Activated CD4-positive, alpha-beta T cell treated with anti-CD3 and anti-CD28 coated beads for 36 hours (primary cell): ENCODE data around the gene EIF5B. TPM values are rescaled to one million over a fixed set of nuclear protein-coding genes. Genes with fewer than 3 reads are reported as not detected.

Source experiments
- ATAC-seq: fragments of 200-7000 bp; cut with Tn5 transposase; one replicate; pipeline ENCODE4 v1.10.0; 2021; ENCODE audit warnings: mild to moderate bottlenecking, moderate library complexity
- CTCF ChIA-PET: fragments of 350-600 bp; sonication (Branson Sonifier 250); formaldehyde crosslinking; loops from one replicate; lab custom pipeline; 2021; ENCODE audit warnings: antibody characterized with exemption; lab: Charles Lee
- POLR2A ChIA-PET: fragments of 350-600 bp; sonication (Branson Sonifier 250); formaldehyde crosslinking; loops from one replicate; lab custom pipeline; 2021; ENCODE audit warnings: antibody characterized with exemption, inconsistent platforms; lab: Charles Lee
- DNase-seq: peaks from one replicate; pipeline ENCODE4 v3.0.0-alpha.2; 2020
- H3K27ac Mint-ChIP-seq: one replicate; pipeline ENCODE4 v1.8.0; 2021; ENCODE audit warnings: mixed read lengths
- H3K27me3 Mint-ChIP-seq: one replicate; pipeline ENCODE4 v1.8.0; 2021; ENCODE audit warnings: mixed read lengths
- H3K36me3 Mint-ChIP-seq: one replicate; pipeline ENCODE4 v1.8.0; 2021; ENCODE audit warnings: low read depth, mixed read lengths
- H3K4me1 Mint-ChIP-seq: one replicate; pipeline ENCODE4 v1.8.0; 2021; ENCODE audit warnings: mixed read lengths
- H3K4me3 Mint-ChIP-seq: one replicate; pipeline ENCODE4 v1.8.0; 2021; ENCODE audit warnings: mild to moderate bottlenecking, moderate library complexity, mixed read lengths
- H3K9me3 Mint-ChIP-seq: one replicate; pipeline ENCODE4 v1.8.0; 2021; ENCODE audit warnings: low read depth, mixed read lengths
- intact Hi-C, 2 experiments: fragments of 100-400 bp; cut with DNase I in 1 of 2; cut with micrococcal nuclease in 1 of 2; formaldehyde crosslinking; loops; one replicate each; pipeline versions ENCODE4 v1.14.2 to v1.15.1; 2022 to 2024; cut with DNase I, micrococcal nuclease
- total RNA-seq, 2 experiments: library from RNA; stranded (reverse); gene quantifications; one replicate each; pipeline ENCODE4 v1.2.3, GENCODE V29; 2021

Gene EIF5B
- total RNA-seq, 2 experiments from 2014 or later, result 79.0 to 95.4 TPM

DNA sequence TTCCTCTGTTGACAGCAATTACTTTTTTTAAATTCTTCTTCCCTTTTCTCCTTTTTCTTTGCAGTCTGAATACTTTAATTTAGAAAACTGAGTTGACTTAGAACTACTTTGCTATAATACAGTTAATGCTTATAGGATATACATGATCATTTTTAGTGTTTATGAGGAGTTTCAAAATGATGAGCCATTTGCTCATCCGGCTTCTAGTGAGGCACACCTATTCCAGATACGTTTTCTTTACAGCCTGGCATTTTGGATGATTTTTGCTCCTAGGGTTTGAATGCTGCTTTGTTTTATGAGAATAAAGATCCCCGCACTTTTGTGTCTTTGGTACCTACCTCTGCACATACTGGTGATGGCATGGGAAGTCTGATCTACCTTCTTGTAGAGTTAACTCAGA lies 52.8 kb downstream of the EIF5B start:
- Mint-ChIP-seq H3K4me3 (no peak overlapping the region), H3K4me1 (peaks cover 7% of the 10 kb centered on the region), H3K36me3 (peaks cover 33% of the 10 kb centered on the region), H3K9me3 (no peaks in the 10 kb centered on the region), H3K27me3 (no peaks in the 10 kb centered on the region), H3K27ac (no peak overlapping the region)
- POLR2A ChIA-PET, result no interaction called here
- intact Hi-C loops, result no loop called here
- no peak for DNase-seq
- ATAC-seq, result no peak
- CTCF ChIA-PET, result no interaction called here

DNA sequence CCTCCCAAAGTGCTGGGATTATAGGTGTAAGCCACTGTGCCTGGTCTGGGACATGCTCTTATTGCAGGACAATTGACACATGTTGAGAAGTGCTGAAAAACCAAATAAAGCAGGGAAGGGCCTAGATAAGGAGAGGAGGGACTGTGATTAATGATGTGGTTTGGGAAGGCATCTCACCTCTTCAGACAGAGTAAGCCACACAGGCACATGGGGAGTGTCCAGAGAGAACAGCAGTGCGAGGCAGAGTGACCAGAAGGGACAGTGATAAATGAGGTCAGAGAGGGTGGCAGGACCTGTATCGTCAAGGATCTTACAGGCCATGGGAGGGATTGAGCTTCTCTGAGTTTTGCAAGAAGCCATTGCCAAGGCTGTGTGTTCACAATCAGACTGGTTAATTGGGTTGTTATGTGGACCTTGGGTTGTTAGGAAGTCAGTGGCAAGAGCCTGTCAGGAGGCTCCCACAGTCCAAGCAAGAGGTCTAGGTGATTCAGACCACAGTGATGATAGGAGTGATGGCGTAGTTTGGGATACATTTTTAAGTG lies 58.5 kb downstream of the EIF5B start:
- no peak for ATAC-seq
- CTCF ChIA-PET, result interaction anchor here (0.9 kb wide), 1 partner anchor 31 kb away, joined by 3 read pairs; no protein-coding TSS in a partner anchor
- no peaks in the 10 kb centered on the region for H3K4me1 Mint-ChIP-seq
- H3K27ac Mint-ChIP-seq, result peak overlapping the region; percentile 49
- H3K4me3 Mint-ChIP-seq, result no peak overlapping the region
- POLR2A ChIA-PET, result no interaction called here
- no peak for DNase-seq
- H3K27me3 Mint-ChIP-seq, result no peaks in the 10 kb centered on the region
- intact Hi-C loops, result no loop called here
- peaks cover 46% of the 10 kb centered on the region for H3K36me3 Mint-ChIP-seq
- no peaks in the 10 kb centered on the region for H3K9me3 Mint-ChIP-seq

DNA sequence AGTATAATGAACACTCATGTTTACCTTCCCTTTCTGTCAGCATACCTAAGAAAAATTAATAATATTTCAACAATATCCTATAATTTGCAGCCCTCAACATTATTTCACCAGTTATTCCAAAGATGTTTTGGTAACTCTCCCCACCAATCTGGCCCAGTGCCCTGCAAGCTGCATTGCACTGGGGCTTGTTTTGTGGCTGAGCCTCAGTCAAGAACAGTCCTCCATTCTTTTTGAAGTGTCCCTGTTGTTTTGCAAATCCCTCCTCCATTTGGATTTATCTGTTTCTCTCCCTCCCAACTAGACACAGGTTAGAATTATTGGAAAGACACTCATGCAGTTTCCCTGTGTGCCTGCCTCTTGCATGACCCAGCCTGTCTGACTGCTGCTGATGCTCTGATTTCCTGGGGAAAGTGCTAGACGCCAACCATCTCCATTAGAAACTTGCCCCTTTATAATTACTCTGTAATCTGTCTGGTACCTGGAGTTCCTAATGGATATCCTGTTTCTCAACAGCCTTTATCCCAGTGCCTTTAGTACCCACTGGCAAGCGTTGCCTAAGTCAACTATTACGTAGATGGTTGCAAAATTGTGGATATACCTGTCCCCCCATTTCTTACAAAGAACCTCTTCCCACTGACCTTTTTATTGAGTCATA lies 60.2 kb downstream of the EIF5B start:
- Mint-ChIP-seq H3K9me3 (no peaks in the 10 kb centered on the region), H3K27me3 (no peaks in the 10 kb centered on the region), H3K27ac (peak overlapping the region; percentile 11), H3K4me3 (no peak overlapping the region), H3K4me1 (no peaks in the 10 kb centered on the region), H3K36me3 (peaks cover 39% of the 10 kb centered on the region)
- ATAC-seq (no peak), DNase-seq (no peak)
- POLR2A ChIA-PET, result no interaction called here
- CTCF ChIA-PET, result no interaction called here
- intact Hi-C loops, result no loop called here

DNA sequence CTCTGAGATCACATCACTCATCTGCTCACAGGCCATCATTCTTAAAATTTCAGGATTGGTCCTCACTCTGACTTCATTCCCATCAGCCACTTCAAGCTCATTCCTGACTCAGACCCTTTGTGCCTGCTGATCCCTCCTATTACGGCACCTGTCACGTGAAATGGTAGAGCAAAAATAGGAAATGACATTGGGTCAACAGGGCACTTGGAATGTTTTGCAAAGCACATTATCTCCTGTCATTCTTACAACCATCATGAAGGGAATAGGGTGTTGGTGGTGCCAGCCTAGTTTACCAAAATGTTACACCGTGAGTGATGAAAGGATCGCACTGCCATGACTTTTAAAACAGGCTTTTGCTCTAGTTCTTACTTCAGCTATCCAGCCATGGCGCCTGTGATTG lies 61.1 kb downstream of the EIF5B start:
- POLR2A ChIA-PET, result no interaction called here

DNA sequence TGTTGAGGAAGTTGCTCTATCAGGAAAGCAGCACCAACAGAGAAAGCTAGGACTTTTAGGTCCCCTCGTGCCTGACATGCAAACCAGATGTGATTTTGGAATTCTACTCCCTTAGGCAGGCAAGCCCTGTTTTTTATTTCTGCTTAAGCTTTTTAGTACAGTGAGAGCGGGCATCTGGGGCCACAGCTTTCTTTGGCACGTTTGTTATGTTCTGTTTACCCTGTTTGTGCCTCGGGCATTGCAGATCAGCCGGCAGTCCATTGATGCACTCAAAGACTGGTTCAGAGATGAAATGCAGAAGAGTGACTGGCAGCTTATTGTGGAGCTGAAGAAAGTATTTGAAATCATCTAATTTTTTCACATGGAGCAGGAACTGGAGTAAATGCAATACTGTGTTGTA lies 61.9 kb downstream of the EIF5B start:
- peaks cover 43% of the 10 kb centered on the region for H3K36me3 Mint-ChIP-seq
- POLR2A ChIA-PET, result no interaction called here
- DNase-seq, result no peak
- H3K4me3 Mint-ChIP-seq, result no peak overlapping the region
- intact Hi-C loops, result no loop called here
- peaks cover 9% of the 10 kb centered on the region for H3K4me1 Mint-ChIP-seq
- H3K27ac Mint-ChIP-seq, result peak overlapping the region; percentile 20
- ATAC-seq, result no peak
- H3K9me3 Mint-ChIP-seq, result no peaks in the 10 kb centered on the region
- H3K27me3 Mint-ChIP-seq, result no peaks in the 10 kb centered on the region
- CTCF ChIA-PET, result interaction anchor here (0.6 to 0.7 kb wide), 3 partner anchors 17 to 438 kb away, joined by 3 to 4 read pairs (median 3); no protein-coding TSS in a partner anchor

More for the DNA sequence above, 61.1 kb downstream of the EIF5B start:
- peaks cover 45% of the 10 kb centered on the region for H3K36me3 Mint-ChIP-seq
- no peaks in the 10 kb centered on the region for H3K9me3 Mint-ChIP-seq
- no peak overlapping the region for H3K4me3 Mint-ChIP-seq
- ATAC-seq (no peak), DNase-seq (no peak)
- intact Hi-C loops, result no loop called here
- peaks cover 4% of the 10 kb centered on the region for H3K4me1 Mint-ChIP-seq
- H3K27me3 Mint-ChIP-seq, result no peaks in the 10 kb centered on the region
- H3K27ac Mint-ChIP-seq, result peak overlapping the region; percentile 32
- CTCF ChIA-PET, result interaction anchor here (0.6 kb wide), 1 partner anchor 48 kb away, joined by 4 read pairs; no protein-coding TSS in a partner anchor

DNA sequence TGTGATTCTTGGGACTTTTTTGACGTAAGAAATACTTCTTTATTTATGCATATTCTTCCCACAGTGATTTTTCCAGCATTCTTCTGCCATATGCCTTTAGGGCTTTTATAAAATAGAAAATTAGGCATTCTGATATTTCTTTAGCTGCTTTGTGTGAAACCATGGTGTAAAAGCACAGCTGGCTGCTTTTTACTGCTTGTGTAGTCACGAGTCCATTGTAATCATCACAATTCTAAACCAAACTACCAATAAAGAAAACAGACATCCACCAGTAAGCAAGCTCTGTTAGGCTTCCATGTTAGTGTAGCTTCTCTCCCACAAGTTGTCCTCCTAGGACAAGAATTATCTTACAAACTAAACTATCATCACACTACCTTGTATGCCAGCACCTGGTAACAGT lies 62.6 kb downstream of the EIF5B start:
- CTCF ChIA-PET, result no interaction called here
- intact Hi-C loops, result no loop called here
- H3K27me3 Mint-ChIP-seq, result no peaks in the 10 kb centered on the region
- H3K9me3 Mint-ChIP-seq, result no peaks in the 10 kb centered on the region
- H3K27ac Mint-ChIP-seq, result no peak overlapping the region
- no peak overlapping the region for H3K4me3 Mint-ChIP-seq
- H3K36me3 Mint-ChIP-seq, result peaks cover 48% of the 10 kb centered on the region
- H3K4me1 Mint-ChIP-seq, result peaks cover 9% of the 10 kb centered on the region
- ATAC-seq (no peak), DNase-seq (no peak)
- POLR2A ChIA-PET, result no interaction called here

DNA sequence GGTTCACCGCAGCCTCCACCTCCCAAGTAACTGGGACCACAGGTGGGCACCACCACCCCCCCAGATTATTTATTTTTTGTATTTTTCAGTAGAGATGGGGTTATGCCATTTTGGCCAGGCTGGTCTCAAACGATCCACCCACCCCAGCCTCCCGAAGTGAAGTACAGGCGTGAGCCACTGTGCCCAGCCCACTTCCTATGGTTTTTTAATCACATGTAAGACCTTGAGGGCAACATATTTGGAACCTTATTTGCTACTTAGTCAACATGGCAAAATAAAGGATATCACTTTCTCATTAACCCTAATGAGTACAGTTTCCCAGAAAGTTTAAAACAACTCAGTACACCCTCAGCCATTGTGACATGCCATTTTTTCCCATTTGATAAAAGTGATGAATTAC lies 64.7 kb downstream of the EIF5B start:
- CTCF ChIA-PET, result interaction anchor here (0.7 kb wide), 1 partner anchor 1880 kb away, joined by 3 read pairs; no protein-coding TSS in a partner anchor
- Mint-ChIP-seq H3K4me3 (no peak overlapping the region), H3K27ac (no peak overlapping the region), H3K36me3 (peaks cover 51% of the 10 kb centered on the region), H3K27me3 (no peaks in the 10 kb centered on the region), H3K9me3 (no peaks in the 10 kb centered on the region), H3K4me1 (peaks cover 9% of the 10 kb centered on the region)
- POLR2A ChIA-PET, result no interaction called here
- DNase-seq (no peak), ATAC-seq (no peak)
- intact Hi-C loops, result no loop called here

DNA sequence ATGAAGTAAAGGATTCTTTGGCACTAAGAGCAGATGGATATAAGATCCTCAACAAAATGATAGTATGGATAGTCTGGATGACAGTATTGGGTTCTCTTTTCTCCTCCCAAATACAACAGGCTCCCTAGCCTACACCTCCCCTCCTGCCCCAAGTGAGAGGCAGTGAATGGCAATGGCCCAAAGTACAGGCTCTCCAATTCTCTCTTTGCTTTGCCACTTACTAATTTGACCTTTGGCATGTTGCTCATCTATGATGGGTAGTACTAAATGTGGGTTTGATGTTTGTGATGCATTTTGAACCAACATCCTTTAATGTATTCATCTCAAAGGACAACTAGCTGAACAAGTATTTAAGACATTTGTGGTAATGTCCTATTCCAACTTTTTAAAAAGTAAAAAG lies 65.9 kb downstream of the EIF5B start:
- H3K4me1 Mint-ChIP-seq, result peaks cover 11% of the 10 kb centered on the region
- no peaks in the 10 kb centered on the region for H3K9me3 Mint-ChIP-seq
- H3K4me3 Mint-ChIP-seq, result no peak overlapping the region
- peaks cover 51% of the 10 kb centered on the region for H3K36me3 Mint-ChIP-seq
- no peak for DNase-seq
- intact Hi-C loops, result no loop called here
- ATAC-seq, result peak; percentile 50
- CTCF ChIA-PET, result interaction anchor here (0.6 to 1.0 kb wide), 2 partner anchors 88 to 193 kb away, joined by 3 to 4 read pairs; no protein-coding TSS in a partner anchor
- H3K27ac Mint-ChIP-seq, result peak overlapping the region; percentile 49
- POLR2A ChIA-PET, result interaction anchor here (0.7 kb wide), 1 partner anchor 18 kb away, joined by 6 read pairs; no protein-coding TSS in a partner anchor
- H3K27me3 Mint-ChIP-seq, result no peaks in the 10 kb centered on the region

DNA sequence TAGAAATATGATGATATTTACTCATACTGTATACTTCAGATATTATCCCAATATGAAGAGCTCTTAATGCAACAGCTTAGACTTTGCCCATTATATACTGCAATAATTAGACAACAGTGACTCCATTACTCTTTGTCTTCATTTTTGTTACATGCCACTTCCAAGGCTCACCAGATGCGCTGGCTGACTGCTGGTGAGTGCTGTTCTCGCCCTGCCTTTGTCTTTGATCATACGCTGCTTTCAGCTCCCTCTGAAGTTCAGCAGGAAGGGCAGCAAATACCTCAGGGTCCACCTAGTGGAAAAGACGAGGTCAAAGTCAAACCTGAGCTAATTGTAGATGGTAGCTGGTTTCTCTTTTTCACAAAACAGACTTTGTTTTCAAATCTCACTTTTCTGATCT lies 66.3 kb downstream of the EIF5B start:
- H3K27me3 Mint-ChIP-seq, result no peaks in the 10 kb centered on the region
- no peak overlapping the region for H3K4me3 Mint-ChIP-seq
- no peaks in the 10 kb centered on the region for H3K9me3 Mint-ChIP-seq
- ChIA-PET CTCF (interaction anchor here (0.6 to 1.0 kb wide), 2 partner anchors 88 to 193 kb away, joined by 3 to 4 read pairs; no protein-coding TSS in a partner anchor), POLR2A (interaction anchor here (0.7 kb wide), 1 partner anchor 17 kb away, joined by 6 read pairs; no protein-coding TSS in a partner anchor)
- ATAC-seq (peak; percentile 18), DNase-seq (peak; percentile 16)
- H3K27ac Mint-ChIP-seq, result peak overlapping the region; percentile 49
- intact Hi-C loops, result no loop called here
- H3K4me1 Mint-ChIP-seq, result peaks cover 11% of the 10 kb centered on the region
- H3K36me3 Mint-ChIP-seq, result peaks cover 48% of the 10 kb centered on the region

DNA sequence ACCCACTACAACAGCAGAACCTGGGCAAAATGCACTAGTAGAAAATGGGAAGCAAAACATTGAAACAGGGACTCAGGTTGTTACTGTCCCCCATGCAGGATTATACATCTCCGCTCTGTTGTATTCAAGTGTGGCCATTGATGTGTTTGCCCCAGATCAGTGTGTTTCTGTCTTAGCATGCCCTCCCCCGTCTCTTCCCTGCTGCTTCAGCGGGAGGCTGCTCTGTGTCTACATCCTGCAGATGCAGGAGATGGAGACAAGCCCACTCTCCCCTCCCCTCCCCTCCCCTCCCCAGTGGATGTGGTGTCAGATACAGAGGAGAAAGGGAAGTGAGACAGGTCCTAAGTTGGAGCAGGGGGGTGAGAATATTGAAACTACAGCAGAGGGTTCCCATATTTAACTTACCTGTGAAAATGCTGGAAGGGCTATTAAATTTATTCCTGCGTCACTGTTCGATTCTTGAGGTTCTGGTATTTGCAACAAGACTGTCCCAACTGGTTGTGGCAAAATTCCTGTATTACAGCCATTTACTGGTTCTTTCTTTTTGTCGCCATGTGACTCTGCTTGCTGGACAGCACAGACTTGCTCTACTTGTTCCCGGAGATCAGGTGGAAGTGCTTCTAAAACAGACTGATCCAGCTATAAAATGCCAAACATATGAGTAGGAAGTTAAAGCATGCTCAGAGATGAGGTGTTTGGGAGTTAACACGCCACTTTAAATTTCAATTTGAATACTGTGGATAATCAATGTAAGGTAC lies 67.0 kb downstream of the EIF5B start:
- peaks cover 11% of the 10 kb centered on the region for H3K4me1 Mint-ChIP-seq
- CTCF ChIA-PET, result interaction anchor here (0.6 to 0.7 kb wide), 2 partner anchors 10 to 204 kb away, joined by 3 read pairs; no protein-coding TSS in a partner anchor
- no peak overlapping the region for H3K4me3 Mint-ChIP-seq
- H3K36me3 Mint-ChIP-seq, result peaks cover 42% of the 10 kb centered on the region
- H3K27me3 Mint-ChIP-seq, result no peaks in the 10 kb centered on the region
- POLR2A ChIA-PET, result interaction anchor here (0.7 kb wide), 1 partner anchor 17 kb away, joined by 6 read pairs; no protein-coding TSS in a partner anchor
- no peak for ATAC-seq
- no peaks in the 10 kb centered on the region for H3K9me3 Mint-ChIP-seq
- DNase-seq, result no peak
- intact Hi-C loops, result no loop called here
- H3K27ac Mint-ChIP-seq, result peak overlapping the region; percentile 49
